HL-60 (cell line): ENCODE data around the gene CCDC183.
"Not testable (repeated sequence)": the region's sequence is repeated elsewhere in the genome, so short reads cannot be mapped to it uniquely, and the experiment has no call there.

Experiments used
- POLR2AphosphoS5 ChIP-seq: IDR thresholded peaks from 2 replicates; pipeline ENCODE4 v1.6.1; 2012; ENCODE audit warnings: low read depth
- SPI1 ChIP-seq: IDR thresholded peaks from 2 replicates; pipeline ENCODE4 v1.6.1; 2012; ENCODE audit warnings: low read depth, mild to moderate bottlenecking, borderline replicate concordance
- TF ChIP-seq, protein P1 (sequence below): IDR thresholded peaks from 2 replicates; pipeline ENCODE4 v1.6.1; 2012; ENCODE audit warnings: low read depth; ENCODE audit not compliant: insufficient replicate concordance
- TF ChIP-seq, protein P2 (sequence below): IDR thresholded peaks from one replicate; pipeline ENCODE4 v1.5.1; 2011; ENCODE audit warnings: low read length, control low read depth, inconsistent platforms; ENCODE audit not compliant: insufficient read depth

DNA sequence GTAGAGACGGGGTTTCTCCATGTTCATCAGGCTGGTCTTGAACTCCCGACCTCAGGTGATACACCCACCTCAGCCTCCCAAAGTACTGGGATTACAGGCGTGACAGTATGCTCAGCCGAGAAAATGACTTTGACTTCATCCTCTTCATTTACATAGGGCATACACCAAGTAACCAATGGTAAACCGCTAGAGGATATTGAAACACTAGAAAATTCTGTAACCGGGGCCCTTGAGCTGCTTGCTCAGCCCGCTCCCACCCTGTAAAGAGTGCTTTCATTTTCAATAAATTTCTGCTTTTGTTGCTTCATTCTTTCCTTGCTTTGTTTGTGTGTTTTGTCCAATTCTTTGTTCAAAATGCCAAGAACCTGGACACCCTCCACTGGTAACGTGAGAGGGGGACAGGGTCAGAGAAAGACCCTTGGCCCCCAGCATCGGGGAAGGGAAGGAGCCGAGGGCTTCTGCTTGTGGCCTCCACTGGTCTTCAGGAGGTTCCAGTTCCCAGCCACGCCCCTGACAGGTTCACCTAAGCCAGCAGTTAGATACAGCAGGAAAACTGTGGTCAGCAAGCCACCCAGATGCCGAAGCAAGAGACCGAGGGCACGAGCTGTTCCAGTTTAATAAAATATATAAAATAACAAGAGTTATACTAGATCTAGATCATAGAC is 30.3 kb upstream of the CCDC183 start:
- TF ChIP-seq, protein P1, sequence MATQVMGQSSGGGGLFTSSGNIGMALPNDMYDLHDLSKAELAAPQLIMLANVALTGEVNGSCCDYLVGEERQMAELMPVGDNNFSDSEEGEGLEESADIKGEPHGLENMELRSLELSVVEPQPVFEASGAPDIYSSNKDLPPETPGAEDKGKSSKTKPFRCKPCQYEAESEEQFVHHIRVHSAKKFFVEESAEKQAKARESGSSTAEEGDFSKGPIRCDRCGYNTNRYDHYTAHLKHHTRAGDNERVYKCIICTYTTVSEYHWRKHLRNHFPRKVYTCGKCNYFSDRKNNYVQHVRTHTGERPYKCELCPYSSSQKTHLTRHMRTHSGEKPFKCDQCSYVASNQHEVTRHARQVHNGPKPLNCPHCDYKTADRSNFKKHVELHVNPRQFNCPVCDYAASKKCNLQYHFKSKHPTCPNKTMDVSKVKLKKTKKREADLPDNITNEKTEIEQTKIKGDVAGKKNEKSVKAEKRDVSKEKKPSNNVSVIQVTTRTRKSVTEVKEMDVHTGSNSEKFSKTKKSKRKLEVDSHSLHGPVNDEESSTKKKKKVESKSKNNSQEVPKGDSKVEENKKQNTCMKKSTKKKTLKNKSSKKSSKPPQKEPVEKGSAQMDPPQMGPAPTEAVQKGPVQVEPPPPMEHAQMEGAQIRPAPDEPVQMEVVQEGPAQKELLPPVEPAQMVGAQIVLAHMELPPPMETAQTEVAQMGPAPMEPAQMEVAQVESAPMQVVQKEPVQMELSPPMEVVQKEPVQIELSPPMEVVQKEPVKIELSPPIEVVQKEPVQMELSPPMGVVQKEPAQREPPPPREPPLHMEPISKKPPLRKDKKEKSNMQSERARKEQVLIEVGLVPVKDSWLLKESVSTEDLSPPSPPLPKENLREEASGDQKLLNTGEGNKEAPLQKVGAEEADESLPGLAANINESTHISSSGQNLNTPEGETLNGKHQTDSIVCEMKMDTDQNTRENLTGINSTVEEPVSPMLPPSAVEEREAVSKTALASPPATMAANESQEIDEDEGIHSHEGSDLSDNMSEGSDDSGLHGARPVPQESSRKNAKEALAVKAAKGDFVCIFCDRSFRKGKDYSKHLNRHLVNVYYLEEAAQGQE: not testable (repeated sequence)
- TF ChIP-seq, protein P2, sequence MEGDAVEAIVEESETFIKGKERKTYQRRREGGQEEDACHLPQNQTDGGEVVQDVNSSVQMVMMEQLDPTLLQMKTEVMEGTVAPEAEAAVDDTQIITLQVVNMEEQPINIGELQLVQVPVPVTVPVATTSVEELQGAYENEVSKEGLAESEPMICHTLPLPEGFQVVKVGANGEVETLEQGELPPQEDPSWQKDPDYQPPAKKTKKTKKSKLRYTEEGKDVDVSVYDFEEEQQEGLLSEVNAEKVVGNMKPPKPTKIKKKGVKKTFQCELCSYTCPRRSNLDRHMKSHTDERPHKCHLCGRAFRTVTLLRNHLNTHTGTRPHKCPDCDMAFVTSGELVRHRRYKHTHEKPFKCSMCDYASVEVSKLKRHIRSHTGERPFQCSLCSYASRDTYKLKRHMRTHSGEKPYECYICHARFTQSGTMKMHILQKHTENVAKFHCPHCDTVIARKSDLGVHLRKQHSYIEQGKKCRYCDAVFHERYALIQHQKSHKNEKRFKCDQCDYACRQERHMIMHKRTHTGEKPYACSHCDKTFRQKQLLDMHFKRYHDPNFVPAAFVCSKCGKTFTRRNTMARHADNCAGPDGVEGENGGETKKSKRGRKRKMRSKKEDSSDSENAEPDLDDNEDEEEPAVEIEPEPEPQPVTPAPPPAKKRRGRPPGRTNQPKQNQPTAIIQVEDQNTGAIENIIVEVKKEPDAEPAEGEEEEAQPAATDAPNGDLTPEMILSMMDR: not testable (repeated sequence)
- TF ChIP-seq SPI1, POLR2AphosphoS5: not testable (repeated sequence)
